D341Med (cell line): ENCODE measurements around the gene CYP2E1.
A peak's percentile ranks its signal among the peaks of the same experiment; 100 is the strongest.
"Not testable (repeated sequence)": the region's sequence is repeated elsewhere in the genome, so short reads cannot be mapped to it uniquely, and the experiment has no call there.

ENCODE experiments used
- DNase-seq: peaks from one replicate; pipeline ENCODE4 v3.0.0; 2012; ENCODE audit warnings: low spot score

CYP2E1 gene

DNA sequence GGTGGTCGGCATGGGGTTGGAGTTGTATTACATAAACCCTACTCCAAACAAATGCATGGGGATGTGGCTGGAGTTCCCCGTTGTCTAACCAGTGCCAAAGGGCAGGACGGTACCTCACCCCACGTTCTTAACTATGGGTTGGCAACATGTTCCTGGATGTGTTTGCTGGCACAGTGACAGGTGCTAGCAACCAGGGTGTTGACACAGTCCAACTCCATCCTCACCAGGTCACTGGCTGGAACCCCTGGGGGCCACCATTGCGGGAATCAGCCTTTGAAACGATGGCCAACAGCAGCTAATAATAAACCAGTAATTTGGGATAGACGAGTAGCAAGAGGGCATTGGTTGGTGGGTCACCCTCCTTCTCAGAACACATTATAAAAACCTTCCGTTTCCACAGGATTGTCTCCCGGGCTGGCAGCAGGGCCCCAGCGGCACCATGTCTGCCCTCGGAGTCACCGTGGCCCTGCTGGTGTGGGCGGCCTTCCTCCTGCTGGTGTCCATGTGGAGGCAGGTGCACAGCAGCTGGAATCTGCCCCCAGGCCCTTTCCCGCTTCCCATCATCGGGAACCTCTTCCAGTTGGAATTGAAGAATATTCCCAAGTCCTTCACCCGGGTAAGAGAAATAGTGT is at the start of gene CYP2E1:
CYP2E1 (plus strand) TSS at position 407 of the 632 bp plus-strand sequence; CDS start at position 440, 33 bp downstream.
- DNase-seq = no peak

DNA sequence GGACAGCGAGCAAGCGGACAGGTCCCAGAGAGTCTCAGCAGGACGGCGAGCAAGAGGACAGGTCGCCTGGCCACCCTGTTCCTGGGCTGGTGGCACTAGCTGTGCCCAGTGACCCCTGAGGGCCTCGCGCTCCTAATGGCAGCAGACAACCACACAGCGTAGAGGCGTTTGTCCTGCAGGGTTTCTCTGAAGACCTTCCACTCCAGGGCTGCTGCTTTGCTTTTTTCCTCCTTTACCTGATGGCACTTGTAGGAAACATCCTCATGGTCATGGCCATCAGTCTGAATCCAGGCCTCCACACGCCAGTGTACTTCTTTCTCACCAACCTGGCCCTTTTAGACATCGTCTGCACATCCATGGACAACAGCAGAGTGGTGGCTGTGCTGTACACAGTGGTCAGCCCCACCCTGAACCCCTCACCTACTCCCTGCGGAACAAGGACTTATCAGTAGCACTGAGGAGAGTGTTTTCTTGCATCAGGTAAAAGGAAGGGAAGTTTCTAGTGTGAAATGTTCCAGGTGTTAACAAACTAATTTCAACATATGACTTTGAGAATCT is 46.0 kb upstream of the CYP2E1 start:
- no peak for DNase-seq

DNA sequence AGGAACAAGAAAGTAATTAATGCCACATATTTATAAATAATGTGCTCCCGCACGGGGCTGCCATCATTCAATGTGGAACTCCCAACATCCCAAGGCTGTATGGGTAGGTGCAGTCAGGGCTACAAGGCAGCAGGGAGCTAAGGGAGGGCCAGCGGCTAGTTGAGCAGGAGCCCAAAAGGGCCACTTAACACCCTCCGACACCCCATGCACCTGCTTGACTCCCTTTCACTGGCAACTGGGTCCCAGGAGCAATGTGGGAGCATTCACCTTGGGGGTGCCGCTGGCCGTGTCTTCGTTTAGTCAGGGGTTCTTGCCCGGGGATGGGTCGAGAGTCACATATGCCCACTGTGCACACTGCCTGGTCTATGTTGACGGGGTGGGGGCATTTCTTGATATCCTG is 45.5 kb upstream of the CYP2E1 start:
- no peak for DNase-seq

DNA sequence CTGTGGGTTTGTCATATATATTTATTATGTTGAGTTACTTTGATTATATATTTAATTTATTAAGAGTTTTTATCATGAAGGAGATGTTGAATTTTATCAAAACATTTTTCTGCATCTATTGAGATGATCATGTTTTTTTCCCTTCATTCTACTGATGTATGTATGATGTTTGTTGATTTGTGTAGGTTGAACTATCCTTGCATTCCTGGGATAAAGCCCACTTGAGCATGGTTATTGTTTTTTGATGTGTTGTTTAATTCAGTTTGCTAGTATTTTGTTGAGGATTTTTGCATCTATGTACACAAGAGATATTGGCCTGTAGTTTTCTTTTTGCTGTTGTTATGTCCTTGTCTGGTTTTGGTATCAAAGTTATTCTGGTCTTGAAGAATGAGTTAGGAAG is 42.3 kb upstream of the CYP2E1 start:
- DNase-seq = no peak

DNA sequence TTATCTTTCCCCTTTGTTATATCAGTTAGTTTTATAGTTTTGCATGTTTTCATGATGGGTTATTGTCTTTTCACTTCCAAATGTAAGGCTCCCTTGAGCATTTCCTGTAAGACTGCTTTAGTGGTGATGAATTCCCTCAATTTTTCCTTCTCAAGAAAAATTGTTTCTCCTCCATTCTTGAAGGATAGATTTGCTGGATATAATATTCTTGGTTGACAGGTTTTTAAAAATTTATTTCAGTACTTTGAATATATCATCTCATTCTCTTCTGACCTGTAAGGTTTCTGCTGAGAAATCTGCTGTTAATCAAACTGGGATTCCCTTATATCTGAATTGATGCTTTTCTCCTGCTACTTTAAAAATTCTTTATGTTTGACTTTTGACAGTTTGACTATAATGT is 40.1 kb upstream of the CYP2E1 start:
- DNase-seq = no peak

DNA sequence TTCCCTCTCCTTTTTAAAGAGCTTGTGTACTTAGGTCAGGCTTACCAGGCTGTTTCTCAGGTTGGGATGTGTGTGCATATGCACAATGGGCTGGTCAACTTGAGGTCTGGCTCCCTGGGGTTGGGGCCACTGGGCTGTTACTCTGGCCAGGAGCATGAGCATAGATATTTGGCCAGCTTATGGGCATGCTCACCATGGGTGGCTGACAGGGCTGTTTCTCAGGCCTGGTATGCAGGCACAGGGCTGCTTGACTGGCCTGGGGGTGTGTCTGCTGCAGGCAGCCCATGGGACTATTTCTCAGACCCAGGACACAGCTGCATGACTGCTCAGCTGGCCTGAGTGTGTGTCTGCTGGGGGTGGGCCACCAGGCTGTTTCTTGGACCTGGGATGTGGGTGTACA is 38.8 kb upstream of the CYP2E1 start:
- no peak for DNase-seq

DNA sequence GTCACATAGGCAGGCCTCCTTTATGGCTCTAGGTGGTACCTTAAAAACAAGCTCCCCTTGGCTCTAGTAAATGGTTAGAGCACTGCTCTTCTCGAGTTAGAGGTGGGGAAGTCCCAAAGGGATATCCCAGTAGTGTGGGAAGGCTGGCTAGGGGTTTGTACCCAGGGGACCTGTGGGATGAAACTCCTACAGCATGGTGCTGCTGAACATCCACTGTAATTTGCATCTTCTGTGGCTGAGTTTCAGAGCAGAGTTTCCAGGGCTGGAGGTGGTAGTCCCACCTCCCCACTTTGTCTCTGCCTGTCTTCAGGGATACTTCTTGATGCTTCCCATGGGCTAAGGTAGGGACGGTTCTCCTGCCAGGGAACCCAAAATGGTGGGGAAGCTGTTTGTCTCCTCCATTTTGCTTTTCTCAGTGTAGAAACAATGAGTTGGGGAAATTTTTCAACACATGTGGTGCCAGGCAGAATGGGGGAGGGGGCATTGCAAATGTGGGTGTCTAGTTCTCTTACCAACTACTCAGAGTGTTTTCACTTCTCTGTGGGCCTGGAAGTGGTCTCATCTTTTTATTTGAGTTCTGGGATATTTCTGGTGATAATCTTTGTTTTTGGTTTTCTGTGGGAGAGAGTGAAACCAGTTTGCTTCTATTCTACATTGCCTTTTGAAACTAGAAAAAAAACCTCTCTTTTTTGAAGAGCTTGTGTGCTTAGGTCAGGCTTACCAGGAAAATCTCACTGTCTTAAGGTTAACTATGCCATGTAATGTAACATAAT is 37.2 kb upstream of the CYP2E1 start:
- no peak for DNase-seq

DNA sequence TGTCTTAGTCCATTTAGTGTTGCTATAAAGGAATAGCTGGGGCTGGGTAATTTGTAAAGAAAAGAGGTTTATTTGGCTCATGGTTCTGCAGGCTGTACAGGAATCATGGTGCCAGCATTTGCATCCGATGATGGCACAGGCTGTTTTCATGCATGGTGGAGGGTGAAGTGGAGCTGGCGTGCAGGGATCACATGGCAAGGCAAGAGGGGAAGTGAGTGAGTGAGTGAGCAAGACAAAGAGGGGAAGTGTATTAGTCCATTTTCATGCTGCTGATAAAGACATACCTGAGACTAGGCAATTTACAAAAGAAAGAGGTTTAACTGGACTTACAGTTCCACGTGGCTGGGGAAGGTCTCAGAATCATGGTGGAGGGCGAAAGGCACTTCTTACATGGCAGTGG is 33.6 kb upstream of the CYP2E1 start:
- not testable (repeated sequence) for DNase-seq

DNA sequence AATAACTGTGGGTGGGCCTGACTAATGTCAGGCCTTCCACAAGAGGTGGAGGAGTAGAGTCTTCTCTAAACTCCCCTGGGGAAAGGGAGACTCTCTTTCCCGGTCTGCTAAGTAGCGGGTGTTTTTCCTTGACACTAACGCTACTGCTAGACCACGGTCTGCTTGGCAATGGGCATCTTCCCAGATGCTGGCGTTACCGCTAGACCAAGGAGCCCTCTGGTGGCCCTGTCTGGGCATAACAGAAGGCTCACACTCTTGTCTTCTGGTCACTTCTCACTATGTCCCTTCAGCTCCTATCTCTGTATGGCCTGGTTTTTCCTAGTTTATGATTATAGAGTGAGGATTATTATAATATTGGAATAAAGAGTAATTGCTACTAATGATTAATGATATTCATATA is 29.8 kb upstream of the CYP2E1 start:
- DNase-seq = not testable (repeated sequence)

DNA sequence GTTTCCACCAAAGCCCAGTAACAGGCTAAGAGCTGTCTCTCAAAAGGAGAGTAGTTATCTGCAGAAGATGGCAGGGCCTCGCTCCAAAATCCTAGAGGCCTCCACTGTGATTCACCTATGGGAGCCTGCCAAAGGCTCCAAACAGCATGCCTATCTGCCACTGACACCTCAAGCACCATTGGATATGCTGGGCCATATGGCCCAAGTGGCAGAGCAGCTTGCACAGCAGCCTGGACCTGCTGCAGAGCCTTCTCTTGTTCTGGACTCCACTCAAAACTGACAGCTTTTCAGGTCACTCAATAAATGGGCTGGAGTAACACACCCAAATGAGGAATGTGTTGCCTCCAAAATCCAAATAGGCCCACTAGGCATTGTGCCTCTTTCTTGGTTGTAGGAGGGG is 28.0 kb upstream of the CYP2E1 start:
- not testable (repeated sequence) for DNase-seq

DNA sequence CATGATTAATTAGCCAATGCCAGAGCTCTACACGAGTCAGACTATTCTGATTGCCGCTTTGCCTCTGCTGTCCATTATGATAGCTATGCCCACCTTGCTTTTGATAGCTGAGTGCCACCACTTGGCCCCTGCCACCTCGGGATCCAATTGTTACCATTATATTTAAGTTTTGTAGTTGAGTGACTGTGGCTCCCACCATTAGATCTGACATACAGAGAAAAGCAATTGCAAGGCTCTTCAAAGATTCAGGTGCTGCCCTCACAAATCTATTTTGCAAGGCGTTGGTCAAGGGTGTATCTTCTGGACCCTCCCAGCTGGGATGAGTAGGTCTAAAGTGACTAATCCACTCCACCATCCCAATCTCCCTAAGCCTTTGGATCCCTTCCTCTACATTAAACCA is 26.3 kb upstream of the CYP2E1 start:
- not testable (repeated sequence) for DNase-seq

DNA sequence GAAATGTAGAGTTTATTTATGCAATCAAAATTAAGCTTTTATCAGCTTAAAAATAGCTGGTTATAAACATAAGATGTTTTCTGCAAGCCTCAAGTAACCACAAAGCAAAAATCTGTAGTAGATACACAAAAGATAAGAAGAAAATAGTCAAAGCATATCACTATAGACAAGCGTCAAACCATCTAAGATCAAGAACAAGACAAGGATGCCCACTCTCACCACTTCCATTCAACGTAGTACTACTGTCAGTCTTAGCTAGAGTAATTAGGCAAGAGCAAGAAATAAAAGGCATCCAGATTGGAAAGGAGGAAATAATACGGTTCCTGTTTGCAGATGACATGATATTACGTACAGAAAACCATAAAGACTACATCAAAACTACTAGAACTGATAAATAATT is 17.5 kb upstream of the CYP2E1 start:
- no peak for DNase-seq

DNA sequence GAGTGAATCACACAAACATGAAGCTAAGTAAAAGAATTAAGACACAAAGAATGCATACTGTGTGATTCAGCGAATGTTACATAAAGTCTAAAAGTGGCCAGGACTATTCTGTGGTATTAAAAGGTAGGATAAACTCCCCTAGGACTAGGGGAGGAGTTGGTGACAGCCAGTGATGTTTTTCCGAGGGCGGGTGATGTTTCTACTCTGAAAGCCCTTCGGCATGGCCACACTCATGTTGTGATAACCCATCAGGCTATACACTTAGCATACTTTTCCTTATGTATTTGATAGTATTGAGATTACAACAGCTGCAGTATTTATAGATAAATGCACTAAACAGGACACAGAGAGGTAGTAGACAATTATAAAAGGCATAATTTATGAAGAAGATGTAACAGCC is 15.8 kb upstream of the CYP2E1 start:
- DNase-seq = no peak

DNA sequence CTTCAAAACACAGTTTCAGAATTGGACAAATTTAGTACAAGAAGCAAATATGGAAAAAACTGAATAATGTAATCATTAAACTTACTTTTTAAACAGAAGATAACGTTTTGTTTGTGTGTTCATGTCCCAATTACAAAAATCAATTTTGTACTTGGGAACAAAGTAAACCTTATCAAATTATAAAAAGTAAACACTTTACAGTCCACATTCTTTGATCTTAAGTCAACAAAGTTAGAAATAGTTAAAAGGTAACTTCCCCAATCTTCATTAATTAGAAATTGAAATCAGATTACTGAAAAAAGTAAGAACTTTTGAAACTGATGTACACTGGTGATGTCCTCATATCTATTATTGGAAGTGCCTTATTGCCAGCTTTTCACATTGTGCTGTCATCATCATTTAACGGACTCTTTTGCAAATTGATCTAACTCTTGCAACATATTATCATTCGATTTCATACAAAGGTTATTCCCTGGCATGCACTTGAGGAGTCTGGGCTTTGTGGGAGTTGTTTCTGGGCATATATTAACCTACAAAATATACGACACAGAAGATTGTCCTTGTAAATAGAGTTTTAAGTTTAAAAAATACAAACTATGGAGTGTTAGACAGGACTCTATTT is 15.1 kb upstream of the CYP2E1 start:
- no peak for DNase-seq

DNA sequence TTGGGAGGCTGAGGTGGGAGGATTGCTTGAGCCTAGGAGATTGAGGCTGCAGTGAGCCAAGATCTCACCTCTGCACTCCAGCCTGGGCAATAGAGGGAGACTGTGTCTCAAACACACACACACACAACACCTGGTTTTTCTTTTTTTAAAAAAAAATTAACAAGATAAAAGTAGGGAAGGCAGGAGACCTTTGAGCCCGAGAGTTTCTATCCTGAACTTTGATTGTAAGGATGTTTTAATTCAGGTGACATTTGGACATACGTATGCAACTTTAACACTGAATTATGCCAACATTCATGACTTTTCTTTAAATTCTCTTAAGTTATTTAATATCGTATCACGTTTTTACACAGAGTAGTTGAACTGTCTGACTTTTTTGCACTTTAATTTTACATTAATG is 11.7 kb upstream of the CYP2E1 start:
- DNase-seq = no peak

DNA sequence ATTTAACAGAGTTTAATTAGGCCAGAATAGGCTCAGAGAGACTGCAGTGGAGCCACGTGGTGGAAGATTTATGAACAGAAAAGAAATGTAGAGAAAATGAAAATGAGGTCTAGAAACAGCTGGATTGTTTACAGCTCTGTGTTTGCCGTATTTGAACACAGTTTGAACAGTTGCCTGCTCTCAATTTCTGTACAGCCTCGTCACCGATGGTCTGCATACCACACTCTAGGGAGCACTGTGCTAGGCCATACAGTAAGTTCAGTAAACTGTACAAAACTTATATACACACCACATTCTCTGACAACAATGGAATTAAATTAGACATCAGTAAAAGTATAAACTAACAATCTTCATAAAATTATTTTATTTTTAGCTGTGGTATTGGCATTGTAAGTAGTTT is 11.1 kb upstream of the CYP2E1 start:
- DNase-seq = no peak

DNA sequence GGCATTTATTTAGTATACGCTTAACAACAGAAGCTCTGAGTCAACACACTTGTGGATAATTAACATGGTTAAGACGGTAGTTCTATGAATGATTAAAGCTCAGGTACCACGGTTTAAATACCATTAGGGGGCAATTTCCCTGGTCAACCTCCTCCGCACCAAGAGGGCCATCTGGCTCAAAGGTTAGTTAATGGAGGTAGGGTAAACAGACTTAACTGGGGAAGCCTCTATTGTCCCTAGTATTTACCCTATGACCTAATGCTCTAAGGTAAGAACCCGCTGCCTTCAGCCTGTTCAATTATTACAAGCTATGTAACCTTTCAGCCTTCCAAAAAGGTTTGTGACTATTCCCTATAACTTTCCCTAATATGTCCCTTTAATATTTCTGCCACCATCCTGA is 8.6 kb upstream of the CYP2E1 start:
- not testable (repeated sequence) for DNase-seq

DNA sequence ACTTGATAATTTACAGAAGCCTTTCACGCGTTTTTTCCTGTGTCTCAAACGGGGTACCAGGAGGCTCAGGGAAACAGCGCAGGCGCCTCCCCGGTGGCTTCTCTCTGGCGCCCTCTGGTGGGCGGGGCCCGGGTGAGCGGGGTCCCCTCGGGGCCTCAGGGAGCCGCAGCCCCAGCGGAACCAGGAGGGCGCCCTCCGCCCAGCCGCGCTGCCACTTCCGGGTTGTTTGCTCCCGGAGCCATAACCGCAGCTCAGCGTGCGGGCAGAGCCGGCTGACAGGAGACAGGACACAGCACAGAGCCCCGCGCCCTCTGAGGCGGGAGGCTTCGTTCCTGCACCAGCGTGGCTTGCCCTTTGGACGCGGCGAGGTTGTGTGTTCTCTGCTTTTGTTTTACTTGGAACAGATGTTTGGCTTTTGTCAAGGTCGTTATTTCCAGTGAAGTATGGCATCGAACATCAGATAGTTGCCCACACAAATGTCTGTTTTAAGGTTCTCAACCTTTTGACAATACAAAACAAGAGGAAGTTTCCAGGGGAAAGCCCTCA is 6.9 kb upstream of the CYP2E1 start:
- peak; percentile 57 for DNase-seq

DNA sequence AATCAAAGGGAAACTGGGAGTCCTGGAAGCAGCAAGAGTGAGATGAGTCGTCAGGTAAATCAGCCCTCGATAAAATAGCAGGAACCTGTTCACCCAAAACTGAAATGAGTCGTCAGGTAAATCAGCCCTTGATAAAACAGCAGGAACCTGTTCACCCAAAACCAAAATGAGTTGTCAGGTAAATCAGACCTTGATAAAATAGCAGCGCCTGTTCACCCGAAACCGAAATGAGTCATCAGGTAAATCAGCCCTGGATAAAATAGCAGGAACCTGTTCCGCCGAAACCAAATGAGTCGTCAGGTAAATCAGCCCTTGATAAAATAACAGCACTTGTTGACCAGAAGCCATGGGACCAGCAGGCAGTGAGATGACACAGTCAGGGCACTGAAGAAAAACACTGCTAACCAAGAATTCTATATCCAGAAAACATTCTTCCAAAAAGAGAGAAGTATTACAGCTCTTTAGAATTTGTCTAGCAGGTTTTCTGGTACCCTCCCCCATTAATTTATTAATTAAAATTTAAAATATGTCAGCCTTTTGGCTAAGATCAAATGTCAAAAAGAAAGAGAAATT is 3.4 kb upstream of the CYP2E1 start:
- no peak for DNase-seq

DNA sequence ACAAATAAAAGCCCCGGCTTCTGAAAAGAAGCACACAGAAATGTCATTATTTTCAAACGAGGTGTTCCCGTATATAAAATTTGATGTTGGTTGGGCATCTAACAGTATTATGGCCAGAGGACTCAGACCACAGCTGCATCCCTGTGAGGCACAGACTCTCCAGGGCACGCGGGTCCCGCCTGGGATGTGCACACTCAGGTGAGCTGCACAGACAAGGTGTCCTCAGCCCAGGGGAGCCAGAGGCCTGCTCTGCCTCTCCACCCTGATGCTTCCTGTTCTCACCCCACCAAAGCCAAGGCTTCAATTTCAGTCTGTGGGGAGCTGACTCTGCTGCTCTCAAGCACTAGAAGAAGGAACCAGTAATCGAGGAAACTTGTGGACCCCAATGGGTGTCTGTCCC is 1.7 kb upstream of the CYP2E1 start:
- DNase-seq = no peak

DNA sequence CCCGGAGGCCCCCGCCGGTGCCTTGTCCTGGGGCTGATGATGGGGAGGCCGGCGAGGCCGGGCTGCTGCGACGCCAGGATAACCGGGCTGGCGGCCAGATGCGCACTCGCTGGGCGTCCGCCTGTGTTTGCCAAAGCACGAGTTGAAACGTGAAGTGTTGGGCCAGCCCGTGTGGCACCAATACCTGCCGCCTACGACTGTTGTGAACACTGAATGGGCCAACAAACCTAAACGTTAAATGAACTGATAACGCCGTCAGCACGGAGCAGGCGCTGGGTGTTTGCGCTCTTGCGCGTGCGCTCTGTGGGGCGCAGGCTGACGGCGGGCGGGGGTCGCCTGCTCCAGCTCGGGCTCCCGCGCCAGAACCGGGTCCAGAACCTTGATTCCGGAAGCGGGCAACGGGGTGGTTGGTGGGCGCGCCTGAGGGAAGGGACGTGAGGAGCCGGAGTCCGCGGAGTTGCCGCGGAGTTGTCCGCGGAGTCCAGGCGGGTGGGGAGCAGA is 658 bp downstream of the CYP2E1 start:
- DNase-seq = no peak

DNA sequence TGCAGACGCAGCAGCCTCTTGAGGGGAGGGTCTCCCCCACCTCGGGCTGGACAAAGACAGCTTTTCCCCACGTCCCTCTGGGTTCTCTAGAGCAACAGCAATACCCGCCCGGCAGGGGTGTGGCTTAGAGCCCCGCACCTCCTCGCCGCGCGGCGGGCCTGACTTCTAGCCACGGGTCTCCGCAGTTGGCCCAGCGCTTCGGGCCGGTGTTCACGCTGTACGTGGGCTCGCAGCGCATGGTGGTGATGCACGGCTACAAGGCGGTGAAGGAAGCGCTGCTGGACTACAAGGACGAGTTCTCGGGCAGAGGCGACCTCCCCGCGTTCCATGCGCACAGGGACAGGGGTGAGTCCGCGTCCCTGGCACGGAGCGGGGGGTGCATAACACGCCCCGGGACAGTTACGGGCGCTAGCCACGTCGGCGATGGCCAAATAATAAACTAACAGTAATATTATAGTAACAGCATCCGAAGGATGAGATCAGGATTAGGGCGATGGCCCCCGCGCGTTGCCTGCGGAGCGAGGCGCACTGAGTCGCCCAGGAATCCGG is 1.2 kb downstream of the CYP2E1 start:
- no peak for DNase-seq
